HepG2 (cell line): ENCODE results near the gene TPX2.

ENCODE experiments used
- ATF6 ChIP-seq: sonication (generic); formaldehyde crosslinking; conservative IDR thresholded peaks from 2 replicates; pipeline ENCODE4 v1.4.0; 2020; ENCODE audit warnings: missing genetic modification reagents
- CTCF ChIP-seq: sonication (generic); formaldehyde crosslinking; IDR thresholded peaks from 2 replicates; pipeline ENCODE4 v1.5.0; 2020; ENCODE audit warnings: mild to moderate bottlenecking, missing genetic modification reagents, moderate library complexity
- FOXO4 ChIP-seq: sonication (generic); formaldehyde crosslinking; conservative IDR thresholded peaks from 2 replicates; pipeline ENCODE4 v1.8.1; 2023; ENCODE audit warnings: missing genetic modification reagents
- KMT2B ChIP-seq: IDR thresholded peaks from 2 replicates; pipeline ENCODE4 v1.6.1; 2016; ENCODE audit warnings: missing genetic modification reagents, missing compliant biosample characterization
- STAT6 ChIP-seq: sonication (generic); formaldehyde crosslinking; IDR thresholded peaks from 2 replicates; pipeline ENCODE4 v1.4.0; 2020; ENCODE audit warnings: missing genetic modification reagents, mild to moderate bottlenecking, borderline replicate concordance
- TCF7 ChIP-seq: sonication (generic); IDR thresholded peaks from 2 replicates; pipeline ENCODE4 v1.6.1; 2016; ENCODE audit warnings: antibody characterized with exemption, low read depth
- ZNF138 ChIP-seq: sonication (generic); formaldehyde crosslinking; IDR thresholded peaks from 2 replicates; pipeline ENCODE4 v1.5.0; 2020; ENCODE audit warnings: mild to moderate bottlenecking, low read depth, missing genetic modification reagents
- ZNF382 ChIP-seq: sonication (generic); formaldehyde crosslinking; IDR thresholded peaks from 2 replicates; pipeline ENCODE4 v1.5.0; 2020; ENCODE audit warnings: missing genetic modification reagents, mild to moderate bottlenecking, borderline replicate concordance
- ZSCAN20 ChIP-seq: sonication (generic); formaldehyde crosslinking; IDR thresholded peaks from 2 replicates; pipeline ENCODE4 v1.4.0; 2020; ENCODE audit warnings: missing genetic modification reagents, mild to moderate bottlenecking, borderline replicate concordance

GRCh38 chr20:31705191-31705590 lies 33.9 kb upstream of the TPX2 start:
- TF ChIP-seq ZSCAN20 (CRISPR knock-in tag) (no peak), TCF7 (no peak), CTCF (CRISPR knock-in tag) (no peak), KMT2B (CRISPR knock-in tag) (no peak), FOXO4 (CRISPR knock-in tag) (no peak), ATF6 (CRISPR knock-in tag) (no peak), ZNF138 (CRISPR knock-in tag) (no peak), STAT6 (CRISPR knock-in tag) (no peak), ZNF382 (no peak)
